SJSA1 (cell line): ENCODE measurements around the gene FARP1. TPM values are rescaled to one million over a fixed set of nuclear protein-coding genes. Genes with fewer than 3 reads are reported as not detected.

ENCODE experiments used
- DNase-seq, 2 experiments: peaks; one replicate each; pipeline ENCODE4 v3.0.0-alpha.2; 2015 to 2020; ENCODE audit warnings: low spot score in 2 of 2, low read depth in 1 of 2
- H3K27ac ChIP-seq: fragments of 250-450 bp; sonication (Bioruptor Pico); 2 replicates; pipeline ENCODE4 v1.5.1; 2020; ENCODE audit warnings: mild to moderate bottlenecking, moderate library complexity
- H3K27me3 ChIP-seq: fragments of 250-450 bp; sonication (Bioruptor Pico); replicated peaks from 2 replicates; pipeline ENCODE4 v1.5.1; 2020; ENCODE audit warnings: mild to moderate bottlenecking, moderate library complexity
- H3K36me3 ChIP-seq: fragments of 250-450 bp; sonication (Bioruptor Pico); 2 replicates; pipeline ENCODE4 v1.5.1; 2020; ENCODE audit warnings: mild to moderate bottlenecking
- H3K4me1 ChIP-seq: fragments of 250-450 bp; sonication (Bioruptor Pico); replicated peaks from 2 replicates; pipeline ENCODE4 v1.6.1; 2021; ENCODE audit warnings: mild to moderate bottlenecking
- H3K4me3 ChIP-seq: fragments of 250-450 bp; sonication (Bioruptor Pico); 2 replicates; pipeline ENCODE4 v1.5.1; 2020; ENCODE audit warnings: mild to moderate bottlenecking
- H3K9me3 ChIP-seq: fragments of 250-450 bp; sonication (Bioruptor Pico); replicated peaks from 2 replicates; pipeline ENCODE4 v1.5.1; 2020; ENCODE audit warnings: mild to moderate bottlenecking
- total RNA-seq: library from RNA; depleted of rRNA; stranded (reverse); fragments of >200 nt; shearing (Covaris generic); gene quantifications from 2 replicates; pipeline ENCODE4 v1.2.3, GENCODE V29; 2014

Gene FARP1
- total RNA-seq, 1 experiment from 2014 or later = 31.3 TPM

DNA sequence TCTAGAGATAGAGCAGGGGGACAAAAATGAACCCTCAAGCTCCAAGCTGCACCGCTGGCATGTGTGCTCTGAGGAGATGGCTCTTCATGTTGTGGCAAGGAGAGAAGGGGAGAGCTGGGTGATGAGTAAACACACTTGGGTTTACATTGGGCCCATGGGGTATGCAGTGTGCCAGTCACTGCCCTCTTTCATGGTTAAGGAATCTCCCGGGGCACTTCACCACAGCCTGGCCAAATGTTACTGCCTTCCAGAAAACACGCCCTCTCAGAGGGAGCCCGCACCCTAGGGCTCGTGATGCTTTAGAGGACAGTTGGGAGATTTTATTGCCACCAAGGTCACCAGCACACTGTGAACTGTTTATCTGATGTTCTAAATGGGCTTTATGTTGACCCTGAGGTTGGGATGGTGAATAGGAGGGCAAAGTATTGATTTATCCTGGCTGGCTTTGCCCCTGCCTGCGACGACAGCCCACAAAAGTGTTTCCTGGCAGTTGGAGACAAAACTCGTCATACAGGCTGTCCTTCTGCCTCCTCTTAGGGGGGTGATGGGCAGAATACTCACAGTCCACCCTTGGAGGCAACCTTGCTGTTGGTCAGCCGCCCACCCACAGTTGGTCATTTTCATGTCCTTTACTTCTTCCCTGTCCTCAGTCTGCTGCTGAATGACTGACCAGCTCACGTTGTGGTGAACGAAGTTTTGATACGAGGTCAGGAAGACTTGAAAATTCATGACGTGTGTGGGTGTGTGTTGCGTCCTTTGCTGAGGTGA, 277.1 kb downstream of the FARP1 start:
- DNase-seq = no peak
- no peaks in the 10 kb centered on the region for H3K9me3 ChIP-seq
- H3K27me3 ChIP-seq = no peaks in the 10 kb centered on the region
- H3K27ac ChIP-seq = no peak overlapping the region
- no peaks in the 10 kb centered on the region for H3K4me1 ChIP-seq
- H3K36me3 ChIP-seq = peaks cover 13% of the 10 kb centered on the region; the same call in 1 of the 2 replicates
- no peak overlapping the region for H3K4me3 ChIP-seq

GRCh38 chr13:98420554-98421175, 277.8 kb downstream of the FARP1 start:
- Histone ChIP-seq H3K27ac (no peak overlapping the region), H3K4me1 (no peaks in the 10 kb centered on the region), H3K27me3 (no peaks in the 10 kb centered on the region), H3K4me3 (no peak overlapping the region), H3K9me3 (no peaks in the 10 kb centered on the region), H3K36me3 (peaks cover 8% of the 10 kb centered on the region; the same call in 1 of the 2 replicates)
- DNase-seq = no peak

DNA sequence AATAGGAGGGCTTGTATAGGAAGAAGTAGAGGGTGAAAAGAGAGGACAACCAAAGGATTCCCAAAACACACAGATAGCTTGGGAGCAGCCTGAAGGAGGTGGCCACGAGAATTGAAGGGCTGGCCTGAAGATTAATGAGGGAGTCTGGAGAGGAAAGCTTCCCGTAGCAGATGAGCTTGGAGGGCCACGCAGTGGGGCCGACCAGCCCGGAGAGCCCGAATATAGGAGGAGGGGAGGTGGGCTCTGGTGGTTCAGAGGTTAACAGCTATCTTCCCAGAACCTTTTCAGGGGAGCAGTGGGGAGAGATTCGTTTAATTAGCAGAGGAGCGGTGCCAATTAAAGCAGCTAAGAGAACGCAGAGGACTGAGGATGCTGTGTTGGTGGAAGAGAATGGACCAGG, 279.2 kb downstream of the FARP1 start:
- no peak overlapping the region for H3K4me3 ChIP-seq
- H3K36me3 ChIP-seq = peaks cover 10% of the 10 kb centered on the region
- no peak overlapping the region for H3K27ac ChIP-seq
- DNase-seq = no peak
- no peaks in the 10 kb centered on the region for H3K27me3 ChIP-seq
- H3K4me1 ChIP-seq = no peaks in the 10 kb centered on the region
- H3K9me3 ChIP-seq = no peaks in the 10 kb centered on the region; the same call in 1 of the 2 replicates

GRCh38 chr13:98423417-98423816, 280.5 kb downstream of the FARP1 start:
- DNase-seq = no peak
- no peaks in the 10 kb centered on the region for H3K4me1 ChIP-seq
- H3K27me3 ChIP-seq = no peaks in the 10 kb centered on the region
- peaks cover 11% of the 10 kb centered on the region; the same call in 1 of the 2 replicates for H3K36me3 ChIP-seq
- H3K9me3 ChIP-seq = no peaks in the 10 kb centered on the region; the same call in 1 of the 2 replicates
- no peak overlapping the region for H3K4me3 ChIP-seq
- H3K27ac ChIP-seq = no peak overlapping the region

DNA sequence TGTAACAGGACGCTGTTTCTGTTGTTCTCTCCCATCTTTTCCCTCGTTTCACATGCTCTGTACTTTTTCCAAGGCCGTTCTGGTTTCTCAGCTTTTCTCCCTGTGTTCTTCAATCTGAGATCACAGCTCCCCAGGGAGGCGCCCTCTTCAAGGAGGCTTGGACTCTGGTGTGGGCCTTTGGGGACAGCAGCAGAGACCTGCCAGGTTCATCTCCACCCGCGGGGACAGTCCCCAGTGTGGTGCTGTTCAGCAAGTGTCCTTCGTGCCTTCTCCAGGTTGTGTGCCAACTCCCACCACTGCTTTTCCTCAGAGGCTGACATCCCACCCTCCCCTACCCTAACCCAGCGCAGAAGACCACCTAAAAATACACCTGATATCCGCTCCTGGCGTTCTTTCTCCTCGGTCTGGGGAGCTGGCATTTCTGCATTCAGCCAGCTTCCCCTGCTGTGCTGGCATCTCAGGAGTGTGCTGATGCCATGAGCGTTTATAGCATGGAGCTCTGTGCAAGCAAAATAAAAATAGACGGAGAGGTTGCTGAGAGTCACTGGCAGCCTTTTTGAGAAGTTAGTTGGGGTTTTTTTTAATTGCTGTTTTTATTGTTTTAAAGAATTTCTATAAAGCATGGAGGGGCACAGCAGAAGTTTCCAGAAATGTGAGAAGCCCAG, 284.6 kb downstream of the FARP1 start:
- DNase-seq = peak in 1 of 2 experiments; percentile 43
- H3K27me3 ChIP-seq = no peaks in the 10 kb centered on the region; the same call in 1 of the 2 replicates
- H3K4me1 ChIP-seq = no peaks in the 10 kb centered on the region
- no peaks in the 10 kb centered on the region; the same call in 1 of the 2 replicates for H3K9me3 ChIP-seq
- H3K36me3 ChIP-seq = peaks cover 15% of the 10 kb centered on the region; the same call in 1 of the 2 replicates
- H3K4me3 ChIP-seq = no peak overlapping the region
- no peak overlapping the region for H3K27ac ChIP-seq

DNA sequence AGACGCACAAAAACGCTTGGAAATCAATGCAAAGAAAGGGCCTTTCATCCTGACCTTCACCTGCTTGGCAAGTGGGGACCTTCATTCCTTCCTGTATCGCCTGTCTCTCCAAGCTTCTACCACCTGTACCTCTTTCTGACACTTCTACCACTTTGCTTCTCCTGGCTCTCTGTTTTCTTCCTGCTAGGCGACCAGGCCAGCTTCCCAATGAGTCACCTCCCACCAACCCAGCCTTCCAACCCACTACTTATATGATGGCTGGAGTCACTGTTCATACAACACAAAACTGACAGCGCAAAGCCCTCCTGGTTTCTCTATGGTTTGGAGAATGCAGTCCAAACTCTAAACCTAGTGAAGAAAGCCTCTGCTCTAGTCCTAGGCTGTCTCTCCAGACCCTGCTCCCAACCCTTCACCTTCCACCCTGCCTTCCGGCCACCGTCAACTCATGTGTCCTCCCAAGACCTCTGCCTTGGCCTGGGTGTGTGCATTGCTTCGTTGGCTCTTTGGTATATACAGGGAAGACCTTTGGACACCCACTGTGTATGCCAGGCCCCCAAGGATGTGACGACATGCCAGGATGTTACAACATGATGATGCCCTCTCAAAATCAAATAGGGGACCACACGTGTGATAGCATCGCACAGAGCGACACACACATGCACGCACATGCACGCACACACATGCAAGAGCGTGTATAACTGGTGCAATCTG, 285.5 kb downstream of the FARP1 start:
- no peaks in the 10 kb centered on the region; the same call in 1 of the 2 replicates for H3K27me3 ChIP-seq
- no peaks in the 10 kb centered on the region; the same call in 1 of the 2 replicates for H3K9me3 ChIP-seq
- no peak overlapping the region for H3K27ac ChIP-seq
- H3K36me3 ChIP-seq = peaks cover 15% of the 10 kb centered on the region; the same call in 1 of the 2 replicates
- H3K4me1 ChIP-seq = no peaks in the 10 kb centered on the region
- DNase-seq = peak in 1 of 2 experiments; percentile 39
- no peak overlapping the region for H3K4me3 ChIP-seq

DNA sequence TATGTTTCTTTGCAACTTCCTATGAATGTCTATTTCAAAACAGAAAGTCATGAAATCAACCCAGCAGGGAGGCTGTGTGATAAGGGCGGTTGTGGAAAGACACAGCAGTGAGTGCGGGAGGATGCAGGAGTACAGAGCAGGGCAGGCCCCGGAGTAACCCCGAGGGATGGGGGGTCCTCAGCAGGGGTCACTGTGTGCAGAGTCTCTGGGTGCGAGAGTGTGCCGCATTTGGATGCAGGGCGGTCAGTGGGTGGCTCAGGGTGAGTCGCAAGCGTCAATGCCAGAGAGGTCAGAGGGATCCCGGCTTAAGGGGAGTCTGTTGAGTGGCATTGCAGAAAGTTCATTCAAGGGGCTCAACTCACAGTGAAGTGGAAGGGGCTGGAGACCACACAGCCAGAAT, 286.2 kb downstream of the FARP1 start:
- Histone ChIP-seq H3K9me3 (no peaks in the 10 kb centered on the region; the same call in 1 of the 2 replicates), H3K4me3 (no peak overlapping the region), H3K4me1 (no peaks in the 10 kb centered on the region), H3K27me3 (no peaks in the 10 kb centered on the region; the same call in 1 of the 2 replicates), H3K27ac (no peak overlapping the region), H3K36me3 (peaks cover 15% of the 10 kb centered on the region; the same call in 1 of the 2 replicates)
- peak in 1 of 2 experiments; percentile 45 for DNase-seq

DNA sequence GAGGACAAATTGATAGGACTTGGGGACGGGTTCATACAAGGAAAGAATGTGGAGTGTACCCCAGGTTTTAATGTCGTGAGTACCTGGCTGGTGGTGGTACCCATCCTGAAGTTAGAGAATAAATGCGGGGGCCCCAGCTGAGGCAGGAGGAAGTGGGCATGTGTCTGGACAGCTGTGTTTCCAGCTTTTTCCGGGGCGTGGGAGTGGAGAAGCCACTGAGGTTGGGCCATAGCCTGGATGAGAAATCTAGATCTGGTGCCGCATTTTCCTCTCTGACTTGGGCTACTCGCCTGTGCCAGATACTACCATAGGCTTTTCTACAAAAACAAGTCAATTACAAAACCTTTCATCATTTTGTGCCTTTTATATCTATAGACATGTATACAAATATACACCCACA, 286.6 kb downstream of the FARP1 start:
- no peak for DNase-seq
- H3K4me1 ChIP-seq = no peaks in the 10 kb centered on the region
- no peaks in the 10 kb centered on the region; the same call in 1 of the 2 replicates for H3K9me3 ChIP-seq
- peaks cover 15% of the 10 kb centered on the region; the same call in 1 of the 2 replicates for H3K36me3 ChIP-seq
- H3K4me3 ChIP-seq = no peak overlapping the region
- no peak overlapping the region for H3K27ac ChIP-seq
- H3K27me3 ChIP-seq = no peaks in the 10 kb centered on the region; the same call in 1 of the 2 replicates

GRCh38 chr13:98429977-98430736, 287.3 kb downstream of the FARP1 start:
- Histone ChIP-seq H3K27ac (no peak overlapping the region), H3K4me1 (no peaks in the 10 kb centered on the region), H3K9me3 (no peaks in the 10 kb centered on the region; the same call in 1 of the 2 replicates), H3K36me3 (peaks cover 15% of the 10 kb centered on the region; the same call in 1 of the 2 replicates), H3K4me3 (no peak overlapping the region), H3K27me3 (no peaks in the 10 kb centered on the region; the same call in 1 of the 2 replicates)
- DNase-seq = no peak

DNA sequence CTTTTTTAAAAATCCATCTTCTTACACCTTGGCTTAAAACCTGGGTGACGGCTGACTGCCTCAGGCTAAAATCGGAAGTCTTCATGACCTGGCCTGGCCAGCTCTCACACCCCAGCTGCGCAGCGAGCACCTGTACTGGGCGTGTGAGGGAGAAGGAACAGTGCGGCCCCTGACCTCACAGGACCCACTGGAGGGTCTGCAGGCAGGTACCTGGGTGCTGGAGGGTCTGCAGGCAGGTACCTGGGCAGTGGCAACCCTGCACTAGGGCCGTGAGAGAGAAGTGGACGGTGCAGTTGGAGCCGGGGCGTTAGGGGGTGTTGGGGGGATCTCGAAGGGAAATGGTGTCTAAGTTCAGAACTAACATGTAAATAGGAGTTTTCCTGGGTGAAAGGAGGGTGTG, 289.7 kb downstream of the FARP1 start:
- Histone ChIP-seq H3K27me3 (no peaks in the 10 kb centered on the region; the same call in 1 of the 2 replicates), H3K36me3 (peaks cover 9% of the 10 kb centered on the region; the same call in 1 of the 2 replicates), H3K4me3 (no peak overlapping the region), H3K27ac (no peak overlapping the region), H3K4me1 (no peaks in the 10 kb centered on the region), H3K9me3 (no peaks in the 10 kb centered on the region)
- DNase-seq = no peak

DNA sequence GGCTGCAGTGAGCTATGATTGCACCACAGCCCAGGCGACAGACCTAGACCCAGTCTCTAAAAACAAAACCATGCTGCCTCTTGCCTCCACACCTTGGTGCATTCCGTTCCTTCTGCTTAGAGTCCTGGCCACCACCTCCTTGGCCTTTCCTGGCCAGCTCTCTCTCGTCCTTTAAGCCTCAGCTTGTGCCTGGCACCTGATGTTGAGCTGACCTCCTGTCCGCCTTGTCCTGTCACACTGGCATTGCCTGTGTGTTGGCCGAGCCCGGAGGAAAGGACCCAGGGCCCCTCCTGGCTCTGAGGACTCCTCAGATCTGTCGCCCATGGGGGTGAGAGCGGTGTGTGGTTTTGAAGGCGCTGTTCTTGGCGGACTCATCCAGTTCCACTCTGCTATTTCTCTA, 290.8 kb downstream of the FARP1 start:
- no peak for DNase-seq
- Histone ChIP-seq H3K4me3 (no peak overlapping the region), H3K4me1 (no peaks in the 10 kb centered on the region), H3K36me3 (peaks cover 2% of the 10 kb centered on the region; the same call in 1 of the 2 replicates), H3K27me3 (no peaks in the 10 kb centered on the region; the same call in 1 of the 2 replicates), H3K9me3 (no peaks in the 10 kb centered on the region), H3K27ac (no peak overlapping the region)

- no peak overlapping the region for H3K27ac ChIP-seq
- H3K27me3 ChIP-seq = no peaks in the 10 kb centered on the region; the same call in 1 of the 2 replicates
- no peak overlapping the region for H3K4me3 ChIP-seq
- no peaks in the 10 kb centered on the region for H3K9me3 ChIP-seq
- H3K4me1 ChIP-seq = no peaks in the 10 kb centered on the region
- peaks cover 1% of the 10 kb centered on the region; the same call in 1 of the 2 replicates for H3K36me3 ChIP-seq
- no peak for DNase-seq
Measured at GRCh38 chr13:98434060-98434459, 291.2 kb downstream of the FARP1 start.
